22Rv1 (cell line): ENCODE results near the gene DSC1.

ENCODE experiments used
- CTCF ChIP-seq: fragments of 450-650 bp; IDR thresholded peaks from 2 replicates; pipeline ENCODE4 v1.5.1; 2017; ENCODE audit warnings: mild to moderate bottlenecking
- ZFX ChIP-seq: fragments of 450-650 bp; IDR thresholded peaks from 2 replicates; pipeline ENCODE4 v1.6.1; 2017; ENCODE audit warnings: antibody characterized with exemption, borderline replicate concordance

GRCh38 chr18:31103423-31103822, 59.2 kb downstream of the DSC1 start:
- no peak for TF ChIP-seq CTCF
- TF ChIP-seq ZFX: no peak
